Liver (tissue), 9 donors: Measurements from ENCODE around the gene PPFIBP1. TPM values are rescaled to one million over a fixed set of nuclear protein-coding genes. Genes with fewer than 3 reads are reported as not detected.

Experiments
- DNase-seq: peaks from one replicate; pipeline ENCODE4 v3.0.0-alpha.2; 2017; ENCODE audit warnings: low spot score
- H3K27ac ChIP-seq, 2 donors: one replicate each; pipeline ENCODE4 v1.7.0; 2013; ENCODE audit warnings: inconsistent platforms in 2 of 2, low read length in 2 of 2, control low read depth in 1 of 2, low read depth in 1 of 2, mild to moderate bottlenecking in 1 of 2
- H3K27me3 ChIP-seq, 4 donors: one replicate each; pipeline versions ENCODE4 v1.6.1 to v1.7.0; 2013; ENCODE audit warnings: low read length in 3 of 4, inconsistent platforms in 1 of 4, mild to moderate bottlenecking in 1 of 4, moderate library complexity in 1 of 4; ENCODE audit not compliant: control insufficient read depth in 4 of 4, insufficient read depth in 4 of 4
- H3K36me3 ChIP-seq, 4 donors: one replicate each; pipeline versions ENCODE4 v1.6.1 to v1.7.0; 2013; ENCODE audit warnings: low read length in 3 of 4, mild to moderate bottlenecking in 3 of 4, low read depth in 1 of 4, moderate library complexity in 1 of 4; ENCODE audit not compliant: control insufficient read depth in 4 of 4, insufficient read depth in 3 of 4
- H3K4me1 ChIP-seq, 4 donors: one replicate each; pipeline versions ENCODE4 v1.6.1 to v1.7.0; 2013; ENCODE audit warnings: low read length in 3 of 4, mild to moderate bottlenecking in 3 of 4, moderate library complexity in 1 of 4; ENCODE audit not compliant: control insufficient read depth in 4 of 4, insufficient read depth in 4 of 4
- H3K4me3 ChIP-seq, 3 donors: one replicate each; pipeline versions ENCODE4 v1.6.1 to v1.7.0; 2013; ENCODE audit warnings: low read length in 3 of 3, control low read depth in 1 of 3, low read depth in 1 of 3, mild to moderate bottlenecking in 1 of 3
- H3K9ac ChIP-seq, 2 donors: one replicate each; pipeline ENCODE4 v1.7.0; 2013; ENCODE audit warnings: low read length in 2 of 2, mild to moderate bottlenecking in 2 of 2, moderate library complexity in 2 of 2, control low read depth in 1 of 2, low read depth in 1 of 2
- H3K9me3 ChIP-seq, 4 donors: one replicate each; pipeline versions ENCODE4 v1.6.1 to v1.7.0; 2013; ENCODE audit warnings: low read length in 3 of 4; ENCODE audit not compliant: control insufficient read depth in 4 of 4
- CTCF ChIP-seq: fragments of 150-350 bp; IDR thresholded peaks from 2 replicates; pipeline ENCODE4 v1.5.1; 2017; ENCODE audit warnings: improper control_type of control experiment, low read depth, low read length; ENCODE audit not compliant: missing input control
- FOXA1 ChIP-seq: IDR thresholded peaks from 2 replicates; pipeline ENCODE4 v1.6.1; 2016; ENCODE audit warnings: antibody characterized with exemption
- FOXA2 ChIP-seq: IDR thresholded peaks from 2 replicates; pipeline ENCODE4 v1.6.1; 2016; ENCODE audit warnings: antibody characterized with exemption
- GABPA ChIP-seq, 2 donors: IDR thresholded peaks in 1 of 2; conservative IDR thresholded peaks in 1 of 2; 2 replicates each; pipeline ENCODE4 v1.6.1; 2016; ENCODE audit warnings: antibody characterized with exemption in 2 of 2, mild to moderate bottlenecking in 1 of 2, moderate library complexity in 1 of 2
- HNF4A ChIP-seq, 2 donors: conservative IDR thresholded peaks; 2 replicates each; pipeline ENCODE4 v1.6.1; 2016; ENCODE audit warnings: antibody characterized with exemption in 2 of 2, mild to moderate bottlenecking in 2 of 2
- HNF4G ChIP-seq: IDR thresholded peaks from 2 replicates; pipeline ENCODE4 v1.6.1; 2016; ENCODE audit warnings: antibody characterized with exemption
- JUND ChIP-seq, 2 donors: IDR thresholded peaks; 2 replicates each; pipeline ENCODE4 v1.6.1; 2016; ENCODE audit warnings: antibody characterized with exemption in 2 of 2
- NR2F2 ChIP-seq: IDR thresholded peaks from 2 replicates; pipeline ENCODE4 v1.6.1; 2016; ENCODE audit warnings: antibody characterized with exemption
- REST ChIP-seq: IDR thresholded peaks from 2 replicates; pipeline ENCODE4 v1.6.1; 2016; ENCODE audit warnings: antibody characterized with exemption, mild to moderate bottlenecking
- RXRA ChIP-seq, 2 donors: IDR thresholded peaks; 2 replicates each; pipeline ENCODE4 v1.6.1; 2017 to 2018; ENCODE audit warnings: antibody characterized with exemption in 2 of 2, mild to moderate bottlenecking in 1 of 2
- TAF1 ChIP-seq: conservative IDR thresholded peaks from 2 replicates; pipeline ENCODE4 v1.6.1; 2016; ENCODE audit warnings: antibody characterized with exemption, mild to moderate bottlenecking
- YY1 ChIP-seq: IDR thresholded peaks from 2 replicates; pipeline ENCODE4 v1.6.1; 2016; ENCODE audit warnings: antibody characterized with exemption, mild to moderate bottlenecking
- ZBTB33 ChIP-seq: IDR thresholded peaks from 2 replicates; pipeline ENCODE4 v1.6.1; 2016; ENCODE audit warnings: antibody characterized with exemption
- whole genome bisulfite sequencing: extraction: QIAGEN DNeasy Blood & Tissue Kit; methylation state at CpG from one replicate; pipeline ENCODE4 v1.1.7; 2013; 5-methylcytosine and 5-hydroxymethylcytosine counted together
- polyA plus RNA-seq, 2 donors: library from polyadenylated mRNA; stranded (reverse) in 1 of 2; unstranded in 1 of 2; fragments of 200-250 nt in 1 of 2; fragments of >200 nt in 1 of 2; fragmentation: Nextera tagmentation in 1 of 2; extraction: Ambion mirVana in 1 of 2; gene quantifications; one replicate each; pipeline versions ENCODE4 v1.2.1 to v1.2.3, GENCODE V29; 2013 to 2015
- total RNA-seq, 2 donors: library from RNA; depleted of rRNA; stranded (reverse); fragments of >200 nt; gene quantifications; one replicate each; pipeline ENCODE4 v1.2.3, GENCODE V29; 2014
- TF ChIP-seq, protein P1 (sequence below): IDR thresholded peaks from 2 replicates; pipeline ENCODE4 v1.6.1; 2016; ENCODE audit warnings: antibody characterized with exemption
- donor health status: healthy.
- donor health status: healthy.
- donor health status: healthy.
- donor health status: healthy.
- donor health status: healthy.

The PPFIBP1 gene
- total and polyA plus RNA-seq, 4 donors, result 10.5 to 65.8 (median 17.4) TPM

GRCh38 chr12:27498761-27499160, 25.2 kb upstream of the PPFIBP1 start:
- DNase-seq, result no peak
- Histone ChIP-seq H3K4me1 (no peaks in the 10 kb centered on the region), H3K27me3 (no peaks in the 10 kb centered on the region), H3K36me3 (no peaks in the 10 kb centered on the region), H3K9me3 (no peaks in the 10 kb centered on the region), H3K9ac (no peak overlapping the region), H3K27ac (no peak overlapping the region), H3K4me3 (no peak overlapping the region)
- TF ChIP-seq FOXA2 (no peak), YY1 (no peak)
- WGBS, result 76% methylated on average over 5 of the region's 5 CpGs

DNA sequence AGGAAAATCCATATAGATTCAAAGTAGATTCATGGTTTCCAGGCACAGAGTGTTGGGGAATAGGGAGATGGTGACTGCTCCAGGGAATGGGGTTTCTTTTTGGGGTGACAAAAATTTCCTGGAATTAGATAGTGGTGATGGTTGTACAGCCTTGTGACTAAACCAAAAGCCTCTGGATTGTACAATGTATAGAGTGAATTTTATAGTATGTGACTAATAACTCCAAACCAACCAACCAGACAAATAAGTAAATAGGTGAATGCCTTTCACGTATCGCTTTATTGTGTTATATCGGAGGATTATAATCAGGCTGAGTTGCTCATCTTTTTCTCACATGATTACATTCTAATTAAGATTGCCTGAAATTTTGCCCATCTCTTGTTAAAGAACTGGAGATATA, 24.6 kb upstream of the PPFIBP1 start:
- Histone ChIP-seq H3K9me3 (no peaks in the 10 kb centered on the region), H3K27ac (no peak overlapping the region), H3K27me3 (no peaks in the 10 kb centered on the region), H3K9ac (no peak overlapping the region), H3K4me3 (no peak overlapping the region), H3K4me1 (no peaks in the 10 kb centered on the region), H3K36me3 (no peaks in the 10 kb centered on the region)
- TF ChIP-seq HNF4G (no peak), GABPA (IDR thresholded peaks at IDR 0.05 in 1 of 2, conservative IDR thresholded peaks at IDR 0.05 in 1 of 2) (no peak), JUND (IDR thresholded peaks at IDR 0.05) (no peak), RXRA (IDR thresholded peaks at IDR 0.05) (no peak), CTCF (no peak), HNF4A (conservative IDR thresholded peaks at IDR 0.05) (no peak), ZBTB33 (no peak), FOXA1 (no peak), NR2F2 (no peak)
- WGBS, result 97% methylated on average over 3 of the region's 3 CpGs
- no peak for DNase-seq

GRCh38 chr12:27500546-27500945, 23.5 kb upstream of the PPFIBP1 start:
- H3K9ac ChIP-seq, result no peak overlapping the region
- no peaks in the 10 kb centered on the region for H3K4me1 ChIP-seq
- TF ChIP-seq FOXA2, result no peak
- TF ChIP-seq, protein P1, sequence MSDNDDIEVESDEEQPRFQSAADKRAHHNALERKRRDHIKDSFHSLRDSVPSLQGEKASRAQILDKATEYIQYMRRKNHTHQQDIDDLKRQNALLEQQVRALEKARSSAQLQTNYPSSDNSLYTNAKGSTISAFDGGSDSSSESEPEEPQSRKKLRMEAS, result no peak
- no peak for TF ChIP-seq REST
- no peak for TF ChIP-seq GABPA (IDR thresholded peaks at IDR 0.05 in 1 of 2, conservative IDR thresholded peaks at IDR 0.05 in 1 of 2)
- no peak for TF ChIP-seq TAF1
- TF ChIP-seq FOXA1, result no peak
- 81% methylated on average over 3 of the region's 3 CpGs for WGBS
- DNase-seq, result no peak
- H3K27me3 ChIP-seq, result no peaks in the 10 kb centered on the region
- no peaks in the 10 kb centered on the region for H3K36me3 ChIP-seq
- no peak overlapping the region for H3K27ac ChIP-seq
- no peak overlapping the region for H3K4me3 ChIP-seq
- no peaks in the 10 kb centered on the region for H3K9me3 ChIP-seq
